CD1c-positive myeloid dendritic cell (primary cell): ENCODE measurements around the gene DEFB121.
"Not testable (repeated sequence)": the region's sequence is repeated elsewhere in the genome, so short reads cannot be mapped to it uniquely, and the experiment has no call there.

Source experiments
- DNase-seq: peaks from one replicate; pipeline ENCODE4 v3.0.0-alpha.2; 2016; ENCODE audit errors: extremely low spot score

The DEFB121 gene, protein sequence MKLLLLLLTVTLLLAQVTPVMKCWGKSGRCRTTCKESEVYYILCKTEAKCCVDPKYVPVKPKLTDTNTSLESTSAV

DNA sequence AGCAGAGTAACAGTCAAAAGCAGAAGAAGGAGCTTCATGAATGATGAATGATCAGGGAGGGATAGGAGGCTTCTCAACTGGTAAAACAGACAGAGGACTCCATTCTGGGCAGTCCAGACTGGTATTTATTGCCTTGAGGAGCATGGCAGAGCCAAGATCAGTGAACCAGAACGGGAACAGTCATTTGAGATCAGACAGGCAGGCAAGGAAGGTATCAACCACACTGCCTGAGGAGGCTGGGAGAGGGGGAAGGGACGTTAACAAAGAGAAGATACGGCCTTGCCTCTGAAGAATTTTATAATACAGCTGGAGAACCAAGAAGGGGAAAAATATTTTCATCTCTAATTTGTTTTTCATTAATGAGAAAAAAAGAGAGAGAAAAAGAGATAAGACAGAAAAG is at the start of gene DEFB121:
Gene DEFB121, minus strand, starts transcription at position 101 of the 400 bp plus-strand sequence. Its CDS starts 63 bp downstream, at position 38.
- no peak for DNase-seq

DNA sequence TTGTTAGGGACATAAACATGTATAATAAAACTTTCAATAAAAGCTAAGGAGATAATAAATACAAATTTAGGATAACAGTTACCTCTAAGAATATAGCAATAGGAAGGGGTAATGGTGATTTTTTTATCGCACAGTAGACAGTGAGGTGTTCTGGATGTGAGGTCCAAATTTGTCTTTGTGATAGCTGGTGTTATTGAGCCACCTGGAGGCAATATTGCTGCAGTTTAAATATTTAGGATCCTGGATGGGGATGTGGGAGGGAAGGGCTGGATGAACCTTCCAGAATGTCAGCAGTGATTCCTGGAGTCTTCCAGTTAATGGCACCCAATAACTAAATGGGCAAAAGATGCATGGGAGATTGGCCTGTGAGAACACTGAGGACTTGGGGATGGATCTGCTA is 48.3 kb upstream of the DEFB121 start:
- no peak for DNase-seq

DNA sequence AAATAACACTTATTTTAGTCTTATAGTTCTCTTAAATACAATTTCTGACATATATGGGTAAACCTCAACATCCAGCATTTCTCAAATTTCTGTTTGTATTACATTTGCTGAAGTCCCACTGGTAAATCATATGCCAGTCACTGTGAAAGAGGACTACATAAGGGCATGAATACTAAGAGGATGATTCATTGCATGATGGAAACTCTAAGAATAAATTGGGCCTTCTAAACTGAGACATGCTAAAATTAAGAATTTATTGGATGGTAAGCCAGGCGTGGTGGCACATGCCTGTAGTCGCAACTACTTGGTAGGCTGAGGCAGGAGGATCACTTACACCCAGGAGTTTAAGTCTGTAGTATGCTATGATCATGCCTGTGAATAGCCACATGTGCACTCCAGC is 46.6 kb upstream of the DEFB121 start:
- no peak for DNase-seq

DNA sequence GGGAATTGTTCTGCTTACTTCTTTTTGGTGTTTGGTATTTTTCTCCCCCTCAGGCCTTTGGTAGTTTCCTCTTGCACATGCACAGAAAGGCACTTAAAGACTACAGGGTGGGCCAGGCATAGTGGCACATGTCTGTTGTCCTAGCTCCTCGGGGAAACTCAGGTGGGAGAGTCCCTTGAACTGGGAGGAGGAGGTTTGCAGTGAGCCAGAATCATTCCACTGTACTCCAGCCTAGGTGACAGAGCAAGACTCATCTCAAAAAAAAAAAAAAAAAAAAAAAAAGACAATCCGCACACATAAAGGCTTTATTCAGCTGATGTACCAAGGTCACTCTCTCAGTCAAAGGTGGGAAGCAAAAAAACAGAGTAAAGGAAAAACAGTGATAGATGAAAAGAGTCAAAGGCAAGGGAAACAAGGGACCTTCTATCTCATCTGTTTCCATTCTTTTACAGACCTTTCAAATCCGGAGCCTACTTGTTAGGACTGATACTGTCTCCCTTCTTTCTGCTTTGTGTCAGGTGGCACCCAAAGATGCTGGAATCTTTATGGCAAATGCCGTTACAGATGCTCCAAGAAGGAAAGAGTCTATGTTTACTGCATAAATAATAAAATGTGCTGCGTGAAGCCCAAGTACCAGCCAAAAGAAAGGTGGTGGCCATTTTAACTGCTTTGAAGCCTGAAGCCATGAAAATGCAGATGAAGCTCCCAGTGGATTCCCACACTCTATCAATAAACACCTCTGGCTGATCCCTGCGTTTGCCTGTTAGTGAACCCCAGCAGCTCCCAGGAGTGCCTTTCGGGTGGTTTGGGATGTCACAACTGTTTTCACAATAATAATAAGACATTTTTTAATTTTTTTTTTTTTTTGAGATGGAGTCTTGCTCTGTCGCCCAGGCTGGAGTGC is 43.7 kb upstream of the DEFB121 start:
- no peak for DNase-seq

DNA sequence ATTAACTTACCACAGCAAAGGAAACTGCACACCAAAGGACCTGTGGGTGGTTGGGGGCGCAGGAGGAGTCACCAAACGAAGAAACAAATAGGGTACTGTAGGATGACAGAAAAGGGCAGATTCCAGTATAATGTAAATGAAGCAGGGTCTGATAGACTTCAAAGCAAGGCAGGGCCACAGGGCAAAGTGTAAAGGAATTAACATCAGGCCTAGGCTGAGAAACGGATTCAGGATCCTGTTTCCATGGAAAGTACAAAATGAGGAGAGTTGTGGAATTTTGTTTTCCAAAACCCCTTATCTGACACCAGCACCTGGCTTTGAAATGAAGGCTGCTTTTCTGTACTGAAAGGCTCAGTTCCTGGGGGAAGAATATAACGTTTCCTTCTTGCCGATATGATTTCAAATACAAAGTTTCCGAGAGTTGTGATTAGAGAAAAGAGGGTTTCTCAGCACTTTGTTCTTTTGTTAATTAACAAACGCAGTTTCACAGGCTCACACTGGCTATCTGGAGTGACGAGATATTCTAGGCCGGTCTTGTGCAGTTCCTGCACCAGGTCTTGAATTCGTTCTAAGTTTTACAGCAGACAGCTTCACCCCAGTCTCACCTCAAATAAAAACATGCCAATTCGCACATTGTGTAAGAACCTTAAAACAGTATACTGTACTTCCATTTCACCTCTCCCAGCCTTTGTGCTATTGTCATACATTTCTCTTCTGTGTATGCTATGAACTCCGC is 40.2 kb upstream of the DEFB121 start:
- no peak for DNase-seq

DNA sequence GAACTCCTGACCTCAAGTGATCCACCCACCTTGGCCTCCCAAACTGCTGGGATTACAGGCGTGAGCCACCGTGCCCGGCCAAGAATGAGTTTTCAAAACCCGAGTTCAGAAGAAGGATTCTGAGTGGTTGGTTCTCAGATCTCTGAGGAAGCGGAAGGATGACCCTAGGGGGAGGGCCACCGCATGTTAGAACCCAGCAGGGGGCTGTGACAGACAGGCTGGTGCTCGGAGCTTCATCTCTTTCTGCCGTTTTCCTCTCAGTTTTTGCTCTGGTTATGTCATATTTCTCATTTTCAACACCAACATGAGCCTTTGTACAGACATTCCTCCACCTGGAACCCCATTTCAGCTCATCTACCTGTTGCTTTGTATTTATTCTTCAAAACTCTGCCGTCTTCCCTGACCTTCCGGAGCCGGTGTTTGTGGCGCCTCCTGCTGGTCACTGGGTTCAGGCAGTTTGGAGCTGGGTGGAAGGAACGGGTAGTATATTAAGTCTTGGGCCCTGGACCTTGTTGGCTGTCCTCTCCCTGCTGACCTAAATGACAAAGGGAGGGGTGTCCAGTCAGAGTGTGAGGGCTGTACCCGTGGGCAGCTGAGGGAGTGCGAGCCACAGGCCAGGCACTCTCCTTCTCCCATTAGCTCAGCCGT is 34.1 kb upstream of the DEFB121 start, which contains the start of gene DEFB123:
Gene DEFB123, plus strand, starts transcription at position 621 of the 648 bp plus-strand sequence. CDS start 67 bp downstream, outside the sequence.
- no peak for DNase-seq

DNA sequence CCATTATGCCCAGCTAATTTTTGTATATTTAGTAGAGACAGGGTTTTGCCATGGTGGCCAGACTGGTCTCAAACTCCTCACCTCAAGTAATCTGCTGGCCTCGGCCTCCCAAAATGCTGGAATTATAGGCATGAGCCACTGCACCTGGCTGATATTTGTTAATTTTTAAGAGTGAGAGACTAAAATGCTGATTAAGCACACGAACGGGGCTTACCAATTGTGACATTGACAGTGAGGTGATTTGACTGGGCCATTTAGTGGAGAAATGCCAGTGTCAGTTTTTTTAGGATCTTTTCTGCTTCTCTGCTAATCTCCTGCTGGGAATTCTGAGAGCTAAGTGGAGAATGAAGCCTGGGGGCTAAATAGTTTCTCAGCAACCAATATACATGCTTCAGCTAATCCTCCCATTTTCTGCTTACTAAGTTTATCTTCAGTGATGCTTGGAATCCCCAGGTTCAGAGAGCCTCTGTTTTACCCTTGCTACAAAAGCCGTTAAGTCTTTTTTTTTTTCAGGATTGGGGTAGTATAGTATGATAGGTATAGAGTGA is 24.6 kb upstream of the DEFB121 start:
- DNase-seq = no peak

DNA sequence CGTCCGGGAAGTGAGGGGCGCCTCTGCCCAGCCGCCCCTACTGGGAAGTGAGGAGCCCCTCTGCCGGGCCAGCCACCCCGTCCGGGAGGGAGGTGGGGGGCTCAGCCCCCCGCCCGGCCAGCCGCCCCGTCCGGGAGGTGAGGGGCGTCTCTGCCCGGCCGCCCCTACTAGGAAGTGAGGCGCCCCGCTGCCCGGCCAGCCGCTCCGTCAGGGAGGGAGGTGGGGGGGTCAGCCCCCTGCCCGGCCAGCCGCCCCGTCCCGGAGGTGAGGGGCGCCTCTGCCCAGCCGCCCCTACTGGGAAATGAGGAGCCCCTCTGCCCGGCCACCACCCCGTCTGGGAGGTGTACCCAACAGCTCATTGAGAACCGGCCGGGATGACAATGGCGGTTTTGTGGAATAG is 21.6 kb upstream of the DEFB121 start:
- DNase-seq = not testable (repeated sequence)

DNA sequence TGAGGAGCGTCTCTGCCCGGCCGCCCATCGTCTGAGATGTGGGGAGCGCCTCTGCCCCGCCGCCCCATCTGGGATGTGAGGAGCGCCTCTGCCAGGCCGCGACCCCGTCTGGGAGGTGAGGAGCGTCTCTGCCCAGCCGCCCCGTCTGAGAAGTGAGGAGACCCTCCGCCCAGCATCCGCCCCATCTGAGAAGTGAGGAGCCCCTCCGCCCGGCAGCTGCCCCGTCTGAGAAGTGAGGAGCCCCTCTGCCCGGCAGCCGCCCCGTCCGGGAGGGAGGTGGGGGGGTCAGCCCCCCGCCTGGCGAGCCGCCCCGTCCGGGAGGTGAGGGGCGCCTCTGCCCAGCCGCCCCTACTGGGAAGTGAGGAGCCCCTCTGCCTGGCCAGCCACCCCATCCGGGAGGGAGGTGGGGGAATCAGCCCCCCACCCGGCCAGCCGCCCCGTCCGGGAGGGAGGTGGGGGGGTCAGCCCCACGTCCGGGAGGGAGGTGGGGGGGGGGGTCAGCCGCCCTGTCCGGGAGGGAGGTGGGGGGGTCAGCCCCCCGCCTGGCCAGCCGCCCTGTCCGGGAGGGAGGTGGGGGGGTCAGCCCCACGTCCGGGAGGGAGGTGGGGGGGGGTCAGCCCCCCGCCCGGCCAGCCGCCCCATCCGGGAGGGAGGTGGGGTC is 21.0 kb upstream of the DEFB121 start:
- DNase-seq = not testable (repeated sequence)

DNA sequence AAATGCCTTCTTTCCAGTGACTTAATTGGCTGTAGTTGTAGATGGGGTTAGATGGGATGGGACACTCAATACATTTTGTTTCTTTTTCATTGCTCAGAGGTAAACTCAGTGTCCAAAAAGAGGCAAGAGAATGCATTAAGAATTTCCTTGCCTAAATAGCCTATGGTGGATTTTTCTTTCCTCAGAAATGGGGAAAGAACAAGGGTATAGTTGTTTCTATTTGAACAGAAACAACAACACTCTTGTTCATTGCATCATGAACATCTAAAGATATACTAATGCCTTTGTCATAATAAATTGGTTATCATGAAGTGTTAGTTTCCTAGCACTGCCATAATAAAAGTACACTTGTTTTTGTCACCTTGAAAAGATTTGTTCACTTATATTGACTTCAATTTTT is 19.8 kb upstream of the DEFB121 start:
- DNase-seq = no peak

DNA sequence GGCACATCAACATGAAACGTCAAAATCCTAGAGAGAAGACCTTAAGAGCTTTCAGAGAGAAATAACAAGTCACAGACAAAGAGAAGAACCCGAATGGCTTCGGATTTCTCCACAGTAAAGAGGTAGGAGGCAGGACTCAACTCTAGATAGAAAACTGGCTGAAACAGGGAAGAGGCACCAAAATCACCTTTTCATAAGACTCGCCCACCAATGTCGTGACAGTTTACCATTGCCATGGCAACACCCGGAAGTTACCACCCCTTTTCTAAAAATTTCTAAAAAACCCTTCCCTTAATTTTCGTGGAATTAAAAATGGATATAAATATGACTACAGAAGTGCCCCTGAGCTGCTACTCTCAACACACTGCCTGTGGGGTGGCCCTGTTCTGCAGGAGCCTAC is 12.3 kb upstream of the DEFB121 start:
- DNase-seq = no peak

DNA sequence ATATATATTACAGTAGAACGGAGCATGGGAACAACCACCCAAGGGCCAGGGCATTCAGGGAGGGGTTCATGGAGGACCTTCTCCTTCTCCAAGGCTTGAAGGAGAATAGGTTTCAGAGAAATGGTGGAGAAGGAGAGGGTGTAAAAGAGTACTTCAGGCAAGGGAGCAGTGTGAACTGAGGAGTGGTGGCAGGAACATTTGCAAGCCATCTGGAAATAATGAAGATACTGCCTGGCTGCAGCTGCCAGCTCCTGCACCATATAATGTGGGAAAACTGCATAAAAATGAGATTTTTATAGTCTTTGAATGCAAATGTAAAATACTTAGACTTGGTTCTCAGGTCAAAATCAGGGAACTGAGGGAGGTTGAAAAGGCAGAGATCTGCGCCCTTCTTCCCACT is 9.6 kb upstream of the DEFB121 start:
- DNase-seq = no peak

DNA sequence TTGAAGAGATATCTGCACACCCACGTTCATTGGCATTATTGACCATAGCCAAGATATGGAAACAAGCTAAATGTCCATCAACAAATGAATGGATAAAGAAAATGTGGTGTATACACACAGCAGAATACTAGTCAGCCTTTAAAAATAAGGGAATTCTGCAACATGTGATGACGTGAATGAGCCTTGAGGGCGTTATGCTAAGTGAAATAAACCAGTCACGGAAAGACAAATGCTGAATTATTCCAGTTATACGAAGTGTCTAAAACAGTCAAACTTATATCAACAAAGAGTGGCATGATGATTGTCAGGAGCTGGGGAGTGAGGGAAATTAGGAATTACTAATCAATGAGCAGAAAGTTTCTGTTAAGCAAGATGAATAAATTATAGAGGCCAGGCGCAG is 8.4 kb upstream of the DEFB121 start:
- DNase-seq = no peak

DNA sequence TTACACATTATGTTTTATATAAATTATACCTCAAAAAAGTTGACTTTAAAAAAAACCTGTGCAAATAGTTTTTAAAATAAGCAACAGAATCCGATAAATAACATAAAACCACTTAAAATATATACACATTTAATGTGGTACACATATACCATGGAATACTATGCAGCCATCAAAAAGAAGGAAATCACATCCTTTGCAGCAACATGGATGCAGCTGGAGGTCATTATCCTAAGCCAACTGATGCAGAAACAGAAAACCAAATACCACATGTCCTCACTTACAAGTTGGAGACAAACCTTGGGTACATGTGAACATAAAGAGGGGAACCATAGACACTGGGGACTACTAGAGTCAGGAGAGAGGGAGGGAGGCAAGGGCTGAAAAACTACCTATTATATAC is 4.0 kb upstream of the DEFB121 start:
- DNase-seq = no peak

DNA sequence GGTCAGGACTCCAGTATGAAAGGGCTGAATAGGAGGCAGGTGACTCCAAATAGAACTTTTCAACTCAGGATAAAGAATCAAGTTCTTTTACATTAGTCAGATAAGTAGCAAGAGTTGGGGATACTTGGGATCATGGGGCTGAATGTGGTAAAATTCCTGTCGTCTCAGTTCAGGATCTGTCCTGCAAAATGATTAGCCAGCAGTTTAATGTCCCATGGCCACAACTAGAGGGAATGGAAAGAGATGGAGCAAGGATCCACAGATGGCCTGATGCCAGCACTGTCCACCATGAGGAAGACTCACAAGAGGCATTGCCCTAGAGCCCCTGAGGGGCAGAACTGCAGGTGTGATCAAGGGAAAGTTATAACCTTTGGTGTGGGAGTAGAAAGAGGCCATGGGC is 2.1 kb downstream of the DEFB121 start:
- no peak for DNase-seq

DNA sequence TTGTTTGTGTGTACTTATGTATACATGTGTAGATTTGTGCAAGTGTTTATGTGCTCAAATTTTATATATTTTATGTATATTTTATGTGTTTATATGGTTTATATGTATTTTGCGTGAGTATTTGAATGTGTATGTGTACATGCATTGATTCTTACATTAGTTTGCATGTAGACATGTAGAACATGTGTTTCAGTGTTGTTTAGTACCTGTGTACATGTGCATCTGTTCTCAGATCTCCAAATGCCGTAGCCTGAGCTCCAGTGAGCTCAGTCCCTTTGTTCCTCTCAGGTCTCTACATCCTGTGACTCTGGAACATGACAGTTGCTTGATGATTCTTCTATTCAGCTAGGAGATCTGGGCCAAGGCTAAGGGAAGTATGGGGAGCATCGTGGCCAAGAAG is 11.1 kb downstream of the DEFB121 start:
- DNase-seq = no peak

DNA sequence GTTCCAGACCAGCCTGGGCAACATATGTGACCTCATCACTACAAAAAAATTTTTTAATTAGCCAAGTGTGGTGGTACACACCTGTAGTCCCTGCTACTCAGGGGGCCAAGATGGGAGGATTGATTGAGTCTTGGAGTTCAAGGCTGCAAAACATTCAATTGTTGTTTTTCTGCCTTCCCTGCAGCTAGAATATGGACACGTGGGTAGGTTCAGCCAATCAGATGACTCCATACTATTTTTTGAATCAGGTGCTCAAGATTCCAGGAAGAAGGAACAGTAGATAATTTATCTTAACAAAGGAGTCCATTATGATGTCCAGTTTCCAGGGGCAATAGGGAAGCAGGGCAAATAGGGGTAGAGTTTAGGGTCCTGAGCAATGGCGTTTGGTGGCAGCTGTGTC is 13.2 kb downstream of the DEFB121 start:
- no peak for DNase-seq

DNA sequence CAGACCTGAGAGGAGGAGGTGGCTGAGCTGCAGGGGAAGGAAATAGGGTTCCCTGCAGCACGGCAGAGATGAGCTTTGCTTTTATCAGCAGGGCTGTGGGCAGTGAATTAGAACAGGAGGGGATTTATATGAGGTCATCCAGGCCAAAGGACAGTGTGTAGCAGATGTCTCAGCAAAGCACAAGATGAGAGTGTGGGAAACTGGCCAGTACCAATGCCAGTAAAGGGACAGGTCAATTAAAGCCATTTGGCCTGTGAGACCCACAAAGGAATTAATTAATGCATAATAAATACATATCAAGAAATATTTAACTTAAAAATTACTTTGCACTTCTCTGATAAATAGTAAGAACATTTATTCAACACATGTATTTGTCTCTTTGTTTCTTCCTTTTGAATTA is 15.5 kb downstream of the DEFB121 start, which contains the start of gene DEFB119:
Gene DEFB119, minus strand, starts transcription at position 101 of the 400 bp plus-strand sequence. CDS start 107 bp downstream, outside the sequence.
- DNase-seq = no peak

DNA sequence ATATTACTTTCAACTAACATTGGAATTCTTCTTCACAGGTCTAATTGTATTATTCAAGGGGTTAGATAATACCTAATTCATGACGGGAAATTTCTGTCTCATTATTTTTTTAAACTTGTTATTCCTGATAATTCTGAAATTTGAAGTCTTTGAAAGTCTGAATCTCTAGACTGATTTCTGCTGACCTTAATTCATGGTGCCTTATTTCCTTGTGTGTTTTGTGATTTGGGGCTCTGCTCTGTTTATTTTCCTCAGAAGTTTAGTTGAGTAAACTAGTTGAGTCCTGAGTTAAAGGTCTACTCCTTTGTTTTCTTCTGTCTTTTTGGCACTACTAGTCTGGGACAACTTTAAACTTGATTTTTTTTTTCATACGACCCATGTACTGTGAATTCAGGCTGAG is 31.7 kb downstream of the DEFB121 start:
- DNase-seq = no peak

DNA sequence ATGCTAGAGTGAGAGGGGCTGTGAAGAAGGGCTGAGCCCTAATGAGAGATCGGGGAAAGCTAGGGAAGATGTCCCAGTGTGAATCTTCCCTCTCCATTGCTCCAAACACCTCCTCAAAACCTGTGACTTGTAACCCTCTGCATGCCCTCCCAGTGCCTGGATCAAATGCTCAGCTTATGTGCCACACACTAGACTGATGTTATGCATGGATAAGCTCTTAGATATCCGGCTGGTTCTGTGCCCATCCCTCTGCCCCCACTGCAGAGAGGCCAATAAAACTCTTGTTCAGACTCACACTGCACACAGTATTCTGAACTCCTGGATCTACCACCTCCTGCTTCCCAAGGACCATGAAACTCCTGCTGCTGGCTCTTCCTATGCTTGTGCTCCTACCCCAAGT is 37.7 kb downstream of the DEFB121 start, which contains the start of gene DEFB118:
Gene DEFB118, plus strand, starts transcription at position 301 of the 400 bp plus-strand sequence. Its CDS starts 50 bp downstream, at position 351.
- no peak for DNase-seq

DNA sequence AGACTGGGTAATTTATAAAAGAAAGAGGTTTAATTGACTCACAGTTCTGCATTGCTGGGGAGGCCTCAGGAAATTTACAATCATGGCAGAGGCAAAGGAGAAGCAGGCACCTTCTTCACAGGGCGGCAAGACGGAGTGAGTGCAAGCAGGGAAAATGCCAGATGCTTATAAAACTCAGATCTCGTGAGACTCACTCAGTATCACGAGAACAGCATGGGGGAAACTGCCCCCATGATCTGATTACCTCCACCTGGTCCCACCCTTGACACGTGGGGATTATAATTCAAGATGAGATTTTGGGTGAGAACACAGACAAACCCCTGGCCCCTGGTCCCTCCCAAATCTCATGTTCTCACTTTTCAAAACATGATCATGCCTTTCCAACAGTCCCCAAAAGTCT is 41.7 kb downstream of the DEFB121 start:
- DNase-seq = not testable (repeated sequence)
